Activated gamma-delta T cell (primary cell): ENCODE results near the gene SLX4.
"Not testable (repeated sequence)": the region's sequence is repeated elsewhere in the genome, so short reads cannot be mapped to it uniquely, and the experiment has no call there.

Experiments used
- DNase-seq: peaks from one replicate; lab custom pipeline; 2025; lab: John Stamatoyannopoulos, UW

The SLX4 gene

GRCh38 chr16:3640632-3641501 lies 29.5 kb upstream of the SLX4 start:
- DNase-seq = no peak

GRCh38 chr16:3640207-3640606 lies 28.8 kb upstream of the SLX4 start:
- DNase-seq = no peak

GRCh38 chr16:3638916-3639644 lies 27.7 kb upstream of the SLX4 start:
- no peak for DNase-seq

GRCh38 chr16:3637371-3637923 lies 26.0 kb upstream of the SLX4 start:
- DNase-seq = no peak

- DNase-seq = no peak
Observed at GRCh38 chr16:3625911-3626732, 14.7 kb upstream of the SLX4 start.

GRCh38 chr16:3625331-3625730 lies 13.9 kb upstream of the SLX4 start:
- DNase-seq = no peak

GRCh38 chr16:3623642-3624041 lies 12.2 kb upstream of the SLX4 start:
- no peak for DNase-seq

- DNase-seq = no peak
Observed at GRCh38 chr16:3618769-3619141, 7.3 kb upstream of the SLX4 start.

- no peak for DNase-seq
Observed at GRCh38 chr16:3612510-3613466, 1.4 kb upstream of the SLX4 start.

- DNase-seq = no peak
Observed at GRCh38 chr16:3610698-3611145, 684 bp downstream of the SLX4 start.

GRCh38 chr16:3609895-3610697 lies 1.3 kb downstream of the SLX4 start:
- DNase-seq = no peak

GRCh38 chr16:3608976-3609375 lies 2.4 kb downstream of the SLX4 start:
- DNase-seq = not testable (repeated sequence)

GRCh38 chr16:3608069-3608468 lies 3.3 kb downstream of the SLX4 start:
- no peak for DNase-seq

- DNase-seq = no peak
Observed at GRCh38 chr16:3607634-3608033, 3.8 kb downstream of the SLX4 start.

GRCh38 chr16:3607161-3607560 lies 4.2 kb downstream of the SLX4 start:
- no peak for DNase-seq

- DNase-seq = no peak
Observed at GRCh38 chr16:3606441-3606840, 5.0 kb downstream of the SLX4 start.

GRCh38 chr16:3602320-3602653 lies 9.1 kb downstream of the SLX4 start:
- no peak for DNase-seq

GRCh38 chr16:3601614-3602319 lies 9.6 kb downstream of the SLX4 start:
- DNase-seq = no peak

- DNase-seq = no peak
Observed at GRCh38 chr16:3599922-3600321, 11.5 kb downstream of the SLX4 start.
